Measurements from ENCODE around the gene RRM2. TPM values are rescaled to one million over a fixed set of nuclear protein-coding genes. Genes with fewer than 3 reads are reported as not detected.

The RRM2 gene
- total RNA-seq, 4 donors from 2014 or later: 0.99 to 9.5 (median 1.8) TPM

DNA sequence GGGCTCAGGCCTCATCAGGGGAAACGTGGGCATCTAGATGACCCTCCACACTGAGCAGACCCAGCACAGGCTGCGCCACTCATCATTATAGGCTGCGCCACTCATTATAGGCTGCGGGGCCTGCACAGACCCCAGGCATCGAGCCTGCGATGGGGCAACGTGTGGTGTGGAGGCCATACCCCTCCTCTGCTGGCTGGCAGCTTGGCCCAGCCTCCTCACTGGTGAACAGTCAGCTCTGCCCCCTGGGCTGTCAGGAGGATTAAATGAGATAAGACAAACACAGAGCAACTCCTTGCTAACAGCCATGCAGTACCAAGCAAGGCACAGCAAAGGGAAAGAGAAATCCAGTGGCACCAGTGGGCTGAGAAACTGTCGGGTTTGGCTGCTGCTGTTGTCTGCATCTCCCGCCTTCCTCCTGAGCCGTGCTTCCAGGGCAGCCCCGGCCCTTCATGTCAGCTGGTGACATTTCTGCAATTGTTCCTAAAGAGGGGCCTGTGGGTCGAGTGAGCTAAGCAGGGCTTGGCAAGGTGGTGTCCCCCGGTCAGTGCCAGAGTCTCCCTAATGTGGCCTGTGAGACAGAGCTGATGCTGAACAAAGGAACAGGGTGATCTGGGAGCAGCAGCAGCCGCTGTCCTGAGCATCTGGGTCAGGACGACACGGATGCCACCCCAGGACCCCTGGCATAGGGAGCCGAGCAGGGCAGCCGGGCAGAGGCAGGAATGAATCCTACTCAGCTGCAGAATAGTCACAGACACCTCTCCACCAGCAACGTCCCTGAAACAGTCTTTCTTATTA, 48.7 kb downstream of the RRM2 start:
- 87 to 95% methylated on average over 17 to 19 of the region's 19 CpGs for WGBS, 2 donors
- DNase-seq (ENCODE audit: low spot score in 2 of 2): no peak
- TF ChIP-seq, protein P1, sequence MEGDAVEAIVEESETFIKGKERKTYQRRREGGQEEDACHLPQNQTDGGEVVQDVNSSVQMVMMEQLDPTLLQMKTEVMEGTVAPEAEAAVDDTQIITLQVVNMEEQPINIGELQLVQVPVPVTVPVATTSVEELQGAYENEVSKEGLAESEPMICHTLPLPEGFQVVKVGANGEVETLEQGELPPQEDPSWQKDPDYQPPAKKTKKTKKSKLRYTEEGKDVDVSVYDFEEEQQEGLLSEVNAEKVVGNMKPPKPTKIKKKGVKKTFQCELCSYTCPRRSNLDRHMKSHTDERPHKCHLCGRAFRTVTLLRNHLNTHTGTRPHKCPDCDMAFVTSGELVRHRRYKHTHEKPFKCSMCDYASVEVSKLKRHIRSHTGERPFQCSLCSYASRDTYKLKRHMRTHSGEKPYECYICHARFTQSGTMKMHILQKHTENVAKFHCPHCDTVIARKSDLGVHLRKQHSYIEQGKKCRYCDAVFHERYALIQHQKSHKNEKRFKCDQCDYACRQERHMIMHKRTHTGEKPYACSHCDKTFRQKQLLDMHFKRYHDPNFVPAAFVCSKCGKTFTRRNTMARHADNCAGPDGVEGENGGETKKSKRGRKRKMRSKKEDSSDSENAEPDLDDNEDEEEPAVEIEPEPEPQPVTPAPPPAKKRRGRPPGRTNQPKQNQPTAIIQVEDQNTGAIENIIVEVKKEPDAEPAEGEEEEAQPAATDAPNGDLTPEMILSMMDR (IDR thresholded peaks at IDR 0.05): no peak
- TF ChIP-seq POLR2A (IDR thresholded peaks at IDR 0.05): no peak
- H3K4me3 ChIP-seq (ENCODE audit: low read depth, poor library complexity, severe bottlenecking): no peak overlapping the region
- intact Hi-C loops (cut with DNase I; ENCODE audit: low total_unique reads): no loop called here

DNA sequence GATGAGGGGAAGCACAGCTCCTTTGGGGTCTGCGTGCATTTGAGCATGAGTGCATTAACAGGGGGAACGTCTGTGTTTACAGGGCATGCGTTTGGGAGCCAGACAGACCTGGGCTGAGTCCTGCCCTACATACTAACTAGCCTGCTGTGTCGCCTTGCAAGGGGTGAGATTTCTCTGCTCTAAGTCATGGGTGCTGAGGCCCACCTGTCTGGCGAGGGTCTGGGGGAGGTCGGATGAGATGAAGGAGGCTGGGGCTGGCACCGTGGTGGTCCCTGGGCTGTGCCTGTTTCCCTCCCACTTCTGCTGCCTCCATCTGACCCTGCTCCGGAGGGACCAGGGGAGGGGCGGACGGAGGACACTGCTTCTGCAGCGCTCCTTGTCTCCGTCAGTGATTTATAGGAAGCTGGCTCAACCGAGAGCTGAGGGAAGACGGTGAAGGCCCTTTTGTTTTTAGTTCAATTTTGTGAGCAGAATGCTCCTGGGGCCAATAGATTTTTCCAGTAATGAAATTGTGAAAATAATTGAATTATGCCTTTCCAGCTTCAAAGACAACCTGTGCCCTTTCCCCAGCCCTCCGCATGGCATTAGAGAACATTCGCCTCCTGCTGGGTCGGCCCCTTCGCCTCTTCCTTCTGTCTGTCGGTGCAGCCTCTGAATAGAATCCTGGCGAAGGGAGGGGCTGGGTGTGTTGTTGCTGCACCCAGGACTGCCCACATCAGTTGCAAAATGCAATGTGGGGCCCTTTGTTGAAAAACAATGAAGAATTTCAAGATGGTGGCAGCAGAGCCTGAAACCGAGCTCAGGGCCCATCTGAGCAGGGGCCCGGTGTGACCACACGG, 49.7 kb downstream of the RRM2 start:
- TF ChIP-seq, protein P1 (IDR thresholded peaks at IDR 0.05): no peak
- no peak for TF ChIP-seq POLR2A (IDR thresholded peaks at IDR 0.05)
- H3K4me3 ChIP-seq (ENCODE audit: low read depth, poor library complexity, severe bottlenecking): no peak overlapping the region
- no peak for DNase-seq (ENCODE audit: low spot score in 2 of 2)
- WGBS, 2 donors: 86 to 91% methylated on average over 23 of the region's 23 CpGs
- intact Hi-C loops (cut with DNase I; ENCODE audit: low total_unique reads): no loop called here

DNA sequence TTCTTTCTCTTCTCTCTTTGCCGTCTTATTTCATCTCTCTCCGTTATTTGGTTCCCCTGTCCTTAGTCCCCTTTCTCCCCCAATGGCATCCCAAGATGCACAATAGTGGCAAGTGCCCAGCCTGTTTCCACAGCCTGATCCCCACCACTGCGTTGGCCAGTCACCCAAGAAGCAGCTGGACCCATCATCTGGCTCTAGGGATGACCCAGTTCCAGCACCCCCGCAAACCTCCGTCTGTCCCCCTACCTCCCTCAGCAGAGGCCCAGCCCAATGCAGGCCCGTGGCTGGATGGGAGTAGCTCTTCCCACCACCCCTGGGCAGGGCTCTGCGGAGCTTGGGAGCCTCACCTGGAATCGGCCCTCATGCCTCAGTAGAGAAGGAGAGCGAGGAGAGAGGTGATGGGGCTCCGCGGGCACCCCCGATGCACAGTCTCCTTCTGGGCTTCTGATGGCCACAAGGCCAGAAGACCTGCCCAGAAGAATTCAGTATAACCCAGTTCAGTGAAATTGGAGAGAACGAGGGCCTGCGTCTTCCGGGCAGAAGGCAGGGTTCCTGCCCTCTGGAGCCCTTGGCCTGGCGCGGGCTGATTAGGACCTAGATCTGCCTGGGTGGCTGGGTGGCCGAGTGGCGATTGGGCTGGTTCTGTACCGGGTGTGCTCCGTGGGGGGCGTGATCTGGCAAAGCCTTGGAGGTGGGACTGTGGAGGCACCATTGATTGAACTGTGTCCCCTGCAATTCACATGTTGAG, 50.9 kb downstream of the RRM2 start:
- no peak overlapping the region for H3K4me3 ChIP-seq (ENCODE audit: low read depth, poor library complexity, severe bottlenecking)
- intact Hi-C loops (cut with DNase I; ENCODE audit: low total_unique reads): no loop called here
- DNase-seq (ENCODE audit: low spot score in 2 of 2): no peak
- TF ChIP-seq POLR2A (IDR thresholded peaks at IDR 0.05): no peak
- TF ChIP-seq, protein P1 (IDR thresholded peaks at IDR 0.05): no peak
- 96 to 99% methylated on average over 22 of the region's 22 CpGs for WGBS, 2 donors

DNA sequence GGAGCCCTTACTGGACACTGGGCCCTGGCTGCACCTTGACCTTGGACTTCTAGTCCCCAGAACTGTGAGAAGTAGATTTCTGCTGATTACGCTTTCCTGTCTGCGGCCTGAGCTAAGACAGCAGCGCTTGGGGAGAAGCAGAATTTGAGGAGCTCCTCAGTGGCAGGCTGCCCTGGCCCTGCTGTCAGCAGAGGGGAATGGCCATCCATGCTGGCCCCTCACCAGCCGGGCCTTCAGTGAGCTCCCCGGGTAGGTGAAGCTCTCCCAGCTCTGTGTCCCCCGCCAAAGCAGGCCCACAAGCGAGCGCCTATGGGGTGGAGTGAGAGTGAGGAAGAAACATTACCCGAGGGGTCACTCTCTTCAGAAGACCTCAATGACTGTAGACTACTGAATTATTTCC, 51.6 kb downstream of the RRM2 start:
- no peak for DNase-seq (ENCODE audit: low spot score in 2 of 2)
- WGBS, 2 donors: 93 to 97% methylated on average over 9 of the region's 9 CpGs
- TF ChIP-seq, protein P1 (IDR thresholded peaks at IDR 0.05): no peak
- TF ChIP-seq POLR2A (IDR thresholded peaks at IDR 0.05): no peak
- intact Hi-C loops (cut with DNase I; ENCODE audit: low total_unique reads): no loop called here
- no peak overlapping the region for H3K4me3 ChIP-seq (ENCODE audit: low read depth, poor library complexity, severe bottlenecking)

DNA sequence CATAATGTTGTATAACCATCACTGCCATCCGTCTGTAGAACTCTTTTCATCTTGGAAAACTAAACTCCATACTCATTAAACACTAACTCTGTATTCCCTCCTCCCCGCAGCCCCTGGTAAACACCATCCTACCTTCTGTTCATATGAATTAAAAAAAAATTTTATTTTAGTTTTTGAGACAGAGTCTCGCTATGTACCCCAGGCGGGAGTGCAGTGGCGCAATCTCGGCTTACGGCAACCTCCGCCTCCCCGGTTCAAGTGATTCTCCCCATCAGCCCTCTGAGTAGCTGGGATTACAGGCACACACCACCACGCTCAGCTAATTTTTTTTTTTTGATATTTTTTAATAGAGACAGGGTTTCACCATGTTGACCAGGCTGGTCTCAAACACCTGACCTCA, 52.9 kb downstream of the RRM2 start:
- no peak overlapping the region for H3K4me3 ChIP-seq (ENCODE audit: low read depth, poor library complexity, severe bottlenecking)
- intact Hi-C loops (cut with DNase I; ENCODE audit: low total_unique reads): no loop called here
- WGBS, 2 donors: 97 to 99% methylated on average over 10 of the region's 10 CpGs
- DNase-seq (ENCODE audit: low spot score in 2 of 2): no peak
- TF ChIP-seq, protein P1 (IDR thresholded peaks at IDR 0.05): no peak
- no peak for TF ChIP-seq POLR2A (IDR thresholded peaks at IDR 0.05)
